ENCODE results near the gene CACNA1B. TPM values are rescaled to one million over a fixed set of nuclear protein-coding genes. Genes with fewer than 3 reads are reported as not detected.
A peak's percentile ranks its signal among the peaks of the same experiment; 100 is the strongest.
"Not testable (repeated sequence)": the region's sequence is repeated elsewhere in the genome, so short reads cannot be mapped to it uniquely, and the experiment has no call there.

CACNA1B gene
- total RNA-seq, 1 experiment from 2014 or later: 1.7 TPM

DNA sequence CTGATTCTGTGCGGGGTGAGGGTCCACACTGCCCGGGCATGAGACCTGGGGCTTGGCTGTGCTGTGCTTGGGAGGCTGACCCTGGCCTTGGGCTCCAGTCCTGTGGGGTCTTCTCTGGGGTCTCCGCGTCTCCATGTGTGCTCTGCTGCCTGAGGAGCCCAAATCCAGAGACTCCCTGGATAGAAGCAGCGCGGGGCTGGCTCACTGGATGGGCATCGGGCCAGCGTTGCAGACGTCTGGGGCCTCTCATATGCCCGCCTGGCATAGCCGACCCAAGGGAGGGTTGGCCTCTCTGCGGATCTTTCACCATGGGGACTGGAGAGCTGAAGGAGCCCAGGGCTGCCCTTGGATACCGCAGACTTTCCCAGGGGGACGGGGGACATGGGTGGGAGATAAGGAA, 12.4 kb downstream of the CACNA1B start:
- H3K4me3 ChIP-seq (replicated peaks in 1 of 2; ENCODE audit: low read depth in 1 of 2, low read length in 2 of 2); H3K9me2 ChIP-seq (ENCODE audit: insufficient read depth); H3K9ac ChIP-seq (ENCODE audit: low read length); H3K36me3 ChIP-seq (ENCODE audit: control insufficient read depth in 1 of 2, insufficient read depth in 2 of 2, low read length in 2 of 2); H3K4me2 ChIP-seq (ENCODE audit: low read length); POLR2A ChIA-PET; H2AFZ ChIP-seq (ENCODE audit: low read depth, low read length, poor library complexity, severe bottlenecking); RAD21 ChIA-PET (ENCODE audit: low non-redundant PET in 1 of 2, low total read pairs in 2 of 2, uncharacterized antibody in 2 of 2, unreplicated experiment in 2 of 2); BruUV-seq (replicated peaks); DNase-seq (ENCODE audit: low read depth, low spot score); H3K27me3 ChIP-seq (ENCODE audit: insufficient read depth, low read length); H3K9me3 ChIP-seq (ENCODE audit: control insufficient read depth in 1 of 2, insufficient read depth in 1 of 2, low read depth in 1 of 2, low read length in 2 of 2); H3K79me2 ChIP-seq (ENCODE audit: insufficient read depth, low read length); CTCF ChIA-PET; intact Hi-C loops (cut with micrococcal nuclease); H3K4me1 ChIP-seq (ENCODE audit: control insufficient read depth in 1 of 2, insufficient read depth in 2 of 2, low read length in 2 of 2); H4K20me1 ChIP-seq (ENCODE audit: insufficient read depth); H3K27ac ChIP-seq (ENCODE audit: low read depth, low read length); ATAC-seq: not testable (repeated sequence)

DNA sequence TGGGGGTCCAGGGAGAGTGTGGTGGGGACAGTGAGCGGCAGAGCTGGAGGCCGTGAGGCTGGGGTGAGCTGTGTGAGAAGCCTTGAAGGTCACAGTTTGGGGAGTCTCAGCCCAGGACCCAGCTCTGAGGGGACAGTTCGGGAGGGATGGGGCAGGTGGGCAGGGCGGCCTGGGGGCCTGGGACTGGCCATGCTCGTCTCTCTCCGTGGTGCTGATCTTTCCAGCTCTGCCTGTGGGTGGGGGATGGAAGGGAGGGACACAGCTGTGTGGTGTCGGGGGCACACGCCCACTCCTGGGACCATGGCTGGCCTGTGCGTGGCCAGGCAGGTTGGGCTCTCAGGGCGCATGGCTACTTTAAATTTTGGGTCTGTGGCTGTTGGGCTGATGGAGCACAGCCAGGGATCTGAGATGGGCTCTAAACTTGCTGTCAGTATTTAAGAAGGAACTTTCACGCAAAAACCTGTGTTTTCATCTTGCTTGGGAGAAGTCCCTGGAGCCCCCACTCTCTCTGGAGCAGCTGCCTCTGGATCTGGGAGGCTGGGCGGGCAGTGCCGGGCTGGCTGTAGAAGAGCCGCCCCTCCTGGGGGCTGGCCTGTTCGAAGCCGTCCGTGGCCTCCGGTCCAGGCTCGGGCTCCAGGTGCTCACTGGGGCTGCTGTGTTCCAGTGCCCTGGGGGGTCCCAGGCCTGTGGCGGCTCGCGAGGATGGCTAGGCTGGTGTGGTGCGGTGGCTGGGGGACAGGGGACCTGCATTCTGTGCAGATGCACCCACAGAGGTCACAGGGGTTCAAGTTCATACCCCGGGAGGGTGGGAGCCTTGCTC, 13.4 kb downstream of the CACNA1B start:
- BruUV-seq (replicated peaks); intact Hi-C loops (cut with micrococcal nuclease); CTCF ChIA-PET; H3K9ac ChIP-seq (ENCODE audit: low read length); H3K27me3 ChIP-seq (ENCODE audit: insufficient read depth, low read length); H4K20me1 ChIP-seq (ENCODE audit: insufficient read depth); H3K9me3 ChIP-seq (ENCODE audit: control insufficient read depth in 1 of 2, insufficient read depth in 1 of 2, low read depth in 1 of 2, low read length in 2 of 2); H3K36me3 ChIP-seq (ENCODE audit: control insufficient read depth in 1 of 2, insufficient read depth in 2 of 2, low read length in 2 of 2); H2AFZ ChIP-seq (ENCODE audit: low read depth, low read length, poor library complexity, severe bottlenecking); H3K4me1 ChIP-seq (ENCODE audit: control insufficient read depth in 1 of 2, insufficient read depth in 2 of 2, low read length in 2 of 2); H3K4me3 ChIP-seq (replicated peaks in 1 of 2; ENCODE audit: low read depth in 1 of 2, low read length in 2 of 2); H3K9me2 ChIP-seq (ENCODE audit: insufficient read depth); RAD21 ChIA-PET (ENCODE audit: low non-redundant PET in 1 of 2, low total read pairs in 2 of 2, uncharacterized antibody in 2 of 2, unreplicated experiment in 2 of 2); H3K79me2 ChIP-seq (ENCODE audit: insufficient read depth, low read length); DNase-seq (ENCODE audit: low read depth, low spot score); ATAC-seq; H3K27ac ChIP-seq (ENCODE audit: low read depth, low read length); H3K4me2 ChIP-seq (ENCODE audit: low read length); POLR2A ChIA-PET: not testable (repeated sequence)
- TF ChIP-seq, protein P1, sequence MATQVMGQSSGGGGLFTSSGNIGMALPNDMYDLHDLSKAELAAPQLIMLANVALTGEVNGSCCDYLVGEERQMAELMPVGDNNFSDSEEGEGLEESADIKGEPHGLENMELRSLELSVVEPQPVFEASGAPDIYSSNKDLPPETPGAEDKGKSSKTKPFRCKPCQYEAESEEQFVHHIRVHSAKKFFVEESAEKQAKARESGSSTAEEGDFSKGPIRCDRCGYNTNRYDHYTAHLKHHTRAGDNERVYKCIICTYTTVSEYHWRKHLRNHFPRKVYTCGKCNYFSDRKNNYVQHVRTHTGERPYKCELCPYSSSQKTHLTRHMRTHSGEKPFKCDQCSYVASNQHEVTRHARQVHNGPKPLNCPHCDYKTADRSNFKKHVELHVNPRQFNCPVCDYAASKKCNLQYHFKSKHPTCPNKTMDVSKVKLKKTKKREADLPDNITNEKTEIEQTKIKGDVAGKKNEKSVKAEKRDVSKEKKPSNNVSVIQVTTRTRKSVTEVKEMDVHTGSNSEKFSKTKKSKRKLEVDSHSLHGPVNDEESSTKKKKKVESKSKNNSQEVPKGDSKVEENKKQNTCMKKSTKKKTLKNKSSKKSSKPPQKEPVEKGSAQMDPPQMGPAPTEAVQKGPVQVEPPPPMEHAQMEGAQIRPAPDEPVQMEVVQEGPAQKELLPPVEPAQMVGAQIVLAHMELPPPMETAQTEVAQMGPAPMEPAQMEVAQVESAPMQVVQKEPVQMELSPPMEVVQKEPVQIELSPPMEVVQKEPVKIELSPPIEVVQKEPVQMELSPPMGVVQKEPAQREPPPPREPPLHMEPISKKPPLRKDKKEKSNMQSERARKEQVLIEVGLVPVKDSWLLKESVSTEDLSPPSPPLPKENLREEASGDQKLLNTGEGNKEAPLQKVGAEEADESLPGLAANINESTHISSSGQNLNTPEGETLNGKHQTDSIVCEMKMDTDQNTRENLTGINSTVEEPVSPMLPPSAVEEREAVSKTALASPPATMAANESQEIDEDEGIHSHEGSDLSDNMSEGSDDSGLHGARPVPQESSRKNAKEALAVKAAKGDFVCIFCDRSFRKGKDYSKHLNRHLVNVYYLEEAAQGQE (IDR thresholded peaks at IDR 0.05; ENCODE audit: low read depth): peak; percentile 38
